AG08395 (cell line): ENCODE measurements around the gene FOXA3.
"Not testable (repeated sequence)": the region's sequence is repeated elsewhere in the genome, so short reads cannot be mapped to it uniquely, and the experiment has no call there.

Experiments
- DNase-seq: peaks from one replicate; pipeline ENCODE4 v3.0.0; 2012; ENCODE audit warnings: mixed read lengths, low spot score

Gene FOXA3

GRCh38 chr19:45895519-45895972 is 31.4 kb downstream of the FOXA3 start:
- DNase-seq = no peak

- DNase-seq = not testable (repeated sequence)
Measured at GRCh38 chr19:45895983-45896599, 32.0 kb downstream of the FOXA3 start.

- DNase-seq = no peak
Measured at GRCh38 chr19:45897261-45897812, 33.2 kb downstream of the FOXA3 start.

GRCh38 chr19:45899253-45899652 is 35.1 kb downstream of the FOXA3 start:
- DNase-seq = no peak

- no peak for DNase-seq
Measured at GRCh38 chr19:45899919-45900589, 35.9 kb downstream of the FOXA3 start.

- no peak for DNase-seq
Measured at GRCh38 chr19:45900738-45901431, 36.8 kb downstream of the FOXA3 start.

GRCh38 chr19:45901432-45901911 is 37.3 kb downstream of the FOXA3 start:
- peak; percentile 30 for DNase-seq

GRCh38 chr19:45901912-45902650 is 38.0 kb downstream of the FOXA3 start, which contains the start of gene MYPOP:
Gene MYPOP, minus strand, starts transcription at chr19:45902613. Its CDS starts 840 bp downstream, at chr19:45901773.
- no peak for DNase-seq

- DNase-seq = peak; percentile 100
Measured at GRCh38 chr19:45902651-45903625, 38.8 kb downstream of the FOXA3 start.

GRCh38 chr19:45905011-45905410 is 40.9 kb downstream of the FOXA3 start:
- DNase-seq = no peak

GRCh38 chr19:45906221-45906620 is 42.1 kb downstream of the FOXA3 start:
- DNase-seq = no peak

GRCh38 chr19:45908956-45909355 is 44.8 kb downstream of the FOXA3 start:
- peak; percentile 16 for DNase-seq

- no peak for DNase-seq
Measured at GRCh38 chr19:45911291-45911690, 47.2 kb downstream of the FOXA3 start.

GRCh38 chr19:45913874-45914830 is 50.0 kb downstream of the FOXA3 start, which contains the start of gene NANOS2:
Gene NANOS2, minus strand, starts transcription at chr19:45914778. Its CDS starts 85 bp downstream, at chr19:45914693.
- no peak for DNase-seq

GRCh38 chr19:45917421-45918091 is 53.4 kb downstream of the FOXA3 start:
- no peak for DNase-seq

GRCh38 chr19:45918721-45919120 is 54.6 kb downstream of the FOXA3 start:
- DNase-seq = no peak

GRCh38 chr19:45919678-45920077 is 55.6 kb downstream of the FOXA3 start:
- DNase-seq = no peak

- no peak for DNase-seq
Measured at GRCh38 chr19:45920458-45920857, 56.3 kb downstream of the FOXA3 start.

GRCh38 chr19:45922281-45922680 is 58.2 kb downstream of the FOXA3 start:
- no peak for DNase-seq
